ENCODE measurements around the gene DEPP1.

Gene DEPP1

GRCh38 chr10:44982496-44982895 lies 3.9 kb upstream of the DEPP1 start:
- Histone ChIP-seq H3K27ac (no peak overlapping the region), H3K4me3 (ENCODE audit: low read depth, low read length) (no peak overlapping the region), H3K27me3 (replicated peaks) (no peaks in the 10 kb centered on the region), H3K36me3 (replicated peaks) (no peaks in the 10 kb centered on the region)
- no peak for TF ChIP-seq CTCF (IDR thresholded peaks at IDR 0.05; ENCODE audit: low read depth, low read length, missing control alignments)
- in situ Hi-C loops (cut with HindIII; ENCODE audit: low pct_ligation_motif_present, low sequenced_read_pairs), result no loop called here
- no peak for DNase-seq

- no peak overlapping the region for H3K4me3 ChIP-seq (ENCODE audit: low read depth, low read length)
- H3K27me3 ChIP-seq (replicated peaks), result no peaks in the 10 kb centered on the region
- DNase-seq, result peak; percentile 21
- in situ Hi-C loops (cut with HindIII; ENCODE audit: low pct_ligation_motif_present, low sequenced_read_pairs), result no loop called here
- H3K36me3 ChIP-seq (replicated peaks), result no peaks in the 10 kb centered on the region
- TF ChIP-seq CTCF (IDR thresholded peaks at IDR 0.05; ENCODE audit: low read depth, low read length, missing control alignments), result no peak
- H3K27ac ChIP-seq, result peak overlapping the region; percentile 84
Observed at GRCh38 chr10:44982114-44982460, 3.5 kb upstream of the DEPP1 start.

GRCh38 chr10:44981172-44982113 lies 2.8 kb upstream of the DEPP1 start:
- Histone ChIP-seq H3K36me3 (replicated peaks) (no peaks in the 10 kb centered on the region), H3K27me3 (replicated peaks) (no peaks in the 10 kb centered on the region), H3K4me3 (ENCODE audit: low read depth, low read length) (no peak overlapping the region), H3K27ac (peak overlapping the region; percentile 84)
- in situ Hi-C loops (cut with HindIII; ENCODE audit: low pct_ligation_motif_present, low sequenced_read_pairs), result no loop called here
- DNase-seq, result peak; percentile 87
- TF ChIP-seq CTCF (IDR thresholded peaks at IDR 0.05; ENCODE audit: low read depth, low read length, missing control alignments), result no peak

GRCh38 chr10:44980309-44981171 lies 1.9 kb upstream of the DEPP1 start:
- Histone ChIP-seq H3K27ac (peak overlapping the region; percentile 84), H3K4me3 (ENCODE audit: low read depth, low read length) (no peak overlapping the region), H3K36me3 (replicated peaks) (no peaks in the 10 kb centered on the region), H3K27me3 (replicated peaks) (no peaks in the 10 kb centered on the region)
- in situ Hi-C loops (cut with HindIII; ENCODE audit: low pct_ligation_motif_present, low sequenced_read_pairs), result no loop called here
- no peak for TF ChIP-seq CTCF (IDR thresholded peaks at IDR 0.05; ENCODE audit: low read depth, low read length, missing control alignments)
- DNase-seq, result no peak

DNA sequence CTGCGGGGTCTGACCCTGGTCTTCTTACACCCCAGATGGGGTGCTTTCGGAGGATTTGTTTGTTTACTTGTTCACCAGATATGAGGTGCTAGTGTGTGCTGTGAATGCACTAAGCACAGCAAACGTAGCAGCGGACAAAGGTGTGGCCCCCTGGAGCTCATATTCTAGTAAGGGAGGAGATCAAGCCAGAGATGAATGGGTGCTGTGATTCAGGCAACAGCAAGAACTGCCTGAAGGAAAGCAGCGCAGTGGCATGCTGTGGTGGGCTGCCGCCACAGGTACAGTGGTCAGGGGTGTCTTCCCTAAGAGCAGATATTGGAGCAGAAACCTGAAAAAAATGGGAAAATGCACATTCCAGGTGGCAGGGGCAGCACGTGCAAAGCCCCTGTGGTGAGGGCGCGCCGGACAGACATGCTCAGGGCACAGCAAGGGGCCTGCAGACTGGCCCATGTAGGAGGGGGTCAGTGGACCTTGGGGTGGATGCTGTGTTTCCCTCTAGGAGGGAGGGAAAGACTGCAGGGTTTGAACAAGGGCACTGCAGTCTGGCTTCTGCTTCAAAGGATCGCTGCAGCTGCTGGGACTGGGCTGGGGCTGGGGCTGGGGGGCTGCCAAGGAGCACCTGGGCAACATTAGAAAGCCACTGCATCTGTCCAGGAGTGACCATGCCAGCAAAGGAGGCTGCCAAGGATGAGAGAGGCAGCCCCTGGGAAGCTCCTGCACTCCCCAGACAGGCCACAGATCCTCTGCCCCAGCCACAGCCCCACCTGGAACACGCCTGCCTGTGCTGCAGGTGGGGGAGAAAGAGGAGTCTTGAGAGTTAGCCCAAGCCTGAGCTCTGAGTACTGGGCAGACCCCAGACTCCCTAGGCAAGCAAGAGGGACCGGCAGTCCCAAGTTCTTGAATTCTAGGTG lies 927 bp upstream of the DEPP1 start:
- Histone ChIP-seq H3K4me3 (ENCODE audit: low read depth, low read length) (no peak overlapping the region), H3K27me3 (replicated peaks) (no peaks in the 10 kb centered on the region), H3K27ac (peak overlapping the region; percentile 32), H3K36me3 (replicated peaks) (no peaks in the 10 kb centered on the region)
- no peak for TF ChIP-seq CTCF (IDR thresholded peaks at IDR 0.05; ENCODE audit: low read depth, low read length, missing control alignments)
- DNase-seq, result no peak
- in situ Hi-C loops (cut with HindIII; ENCODE audit: low pct_ligation_motif_present, low sequenced_read_pairs), result no loop called here
